SK-N-SH (cell line): ENCODE measurements around the gene PXT1. TPM values are rescaled to one million over a fixed set of nuclear protein-coding genes. Genes with fewer than 3 reads are reported as not detected.

Experiments used
- CTCF ChIA-PET: fragments of 300-600, 350-600 bp; formaldehyde crosslinking; extraction: SDS; loops from one replicate; lab custom pipeline; 2021; lab: Yijun Ruan, JAX
- POLR2A ChIA-PET: fragments of 350-600 bp; sonication (Branson Sonifier 250); formaldehyde crosslinking; extraction: SDS; loops from one replicate; lab custom pipeline; 2020; ENCODE audit warnings: antibody characterized with exemption, inconsistent platforms; lab: Yijun Ruan, JAX
- DNase-seq: peaks from one replicate; pipeline ENCODE4 v3.0.0; 2012
- H2AFZ ChIP-seq: fragments of 200-600 bp; sonication (generic); 2 replicates; pipeline ENCODE4 v1.8.1; 2016; ENCODE audit warnings: antibody characterized with exemption, mild to moderate bottlenecking, low read depth
- H3F3A ChIP-seq: fragments of 200-600 bp; sonication (generic); replicated peaks from 2 replicates; pipeline ENCODE3; 2016; ENCODE audit warnings: antibody characterized with exemption, mild to moderate bottlenecking; ENCODE audit not compliant: insufficient read depth
- H3K27ac ChIP-seq, 2 experiments: fragments of 200-500 bp in 1 of 2; fragments of 200-600 bp in 1 of 2; sonication (Bioruptor generic) in 1 of 2; sonication (generic), shearing (Covaris generic) in 1 of 2; 2 replicates each; pipeline versions ENCODE4 v1.5.1 to v1.6.1; 2014 to 2016; ENCODE audit warnings: low read depth in 2 of 2, inconsistent platforms in 1 of 2, low read length in 1 of 2, mild to moderate bottlenecking in 1 of 2, mixed read lengths in 1 of 2
- H3K27me3 ChIP-seq: fragments of 200-600 bp; sonication (generic), shearing (Covaris generic); 2 replicates; pipeline ENCODE4 v1.6.1; 2016; ENCODE audit warnings: mixed run types; ENCODE audit not compliant: insufficient read depth
- H3K36me3 ChIP-seq, 2 experiments: fragments of 200-500 bp in 1 of 2; fragments of 200-600 bp in 1 of 2; sonication (Bioruptor generic) in 1 of 2; sonication (generic) in 1 of 2; replicated peaks in 1 of 2; 2 replicates each; pipeline versions ENCODE3 to v1.5.1; 2014 to 2016; ENCODE audit warnings: low read length in 1 of 2, mild to moderate bottlenecking in 1 of 2; ENCODE audit not compliant: insufficient read depth in 2 of 2, control insufficient read depth in 1 of 2
- H3K4me1 ChIP-seq, 2 experiments: fragments of 200-500 bp in 1 of 2; fragments of 200-600 bp in 1 of 2; sonication (Bioruptor generic) in 1 of 2; sonication (generic), shearing (Covaris generic) in 1 of 2; 2 replicates each; pipeline versions ENCODE4 v1.5.1 to v1.6.1; 2014 to 2016; ENCODE audit warnings: low read depth in 1 of 2, low read length in 1 of 2, mixed run types in 1 of 2; ENCODE audit not compliant: insufficient read depth in 2 of 2, control insufficient read depth in 1 of 2
- H3K4me2 ChIP-seq: fragments of 200-600 bp; sonication (generic), shearing (Covaris generic); 2 replicates; pipeline ENCODE4 v1.6.1; 2017; ENCODE audit warnings: mixed run types
- H3K4me3 ChIP-seq, 2 experiments: fragments of 200-500 bp in 1 of 2; fragments of 200-600 bp in 1 of 2; sonication (Bioruptor generic) in 1 of 2; sonication (generic), shearing (Covaris generic) in 1 of 2; 2 replicates each; pipeline versions ENCODE4 v1.5.1 to v1.8.1; 2014 to 2016; ENCODE audit warnings: low read depth in 2 of 2, inconsistent platforms in 1 of 2, low read length in 1 of 2, mild to moderate bottlenecking in 1 of 2, mixed read lengths in 1 of 2, moderate library complexity in 1 of 2
- H3K79me2 ChIP-seq: fragments of 200-600 bp; sonication (generic); 2 replicates; pipeline ENCODE4 v1.8.1; 2017; ENCODE audit warnings: mild to moderate bottlenecking; ENCODE audit not compliant: insufficient read depth
- H3K9ac ChIP-seq: fragments of 200-600 bp; sonication (generic); 2 replicates; pipeline ENCODE4 v1.6.1; 2017; ENCODE audit warnings: mixed run types
- H3K9me2 ChIP-seq: fragments of 200-600 bp; sonication (generic); 2 replicates; pipeline ENCODE4 v1.6.1; 2017; ENCODE audit warnings: mixed run types
- H3K9me3 ChIP-seq: fragments of 200-600 bp; sonication (generic); 2 replicates; pipeline ENCODE4 v1.6.1; 2017; ENCODE audit warnings: mixed run types, mild to moderate bottlenecking, moderate library complexity
- H4K20me1 ChIP-seq: fragments of 200-600 bp; sonication (generic); 2 replicates; pipeline ENCODE4 v1.6.1; 2017; ENCODE audit warnings: mild to moderate bottlenecking, mixed run types; ENCODE audit not compliant: insufficient read depth
- EP300 ChIP-seq, 2 experiments: IDR thresholded peaks; 2 replicates each; pipeline versions ENCODE4 v1.4.0 to v1.6.1; 2012; ENCODE audit warnings: borderline replicate concordance in 1 of 2, low read depth in 1 of 2, low read length in 1 of 2
- FOXJ3 ChIP-seq: sonication (generic); formaldehyde crosslinking; IDR thresholded peaks from 2 replicates; pipeline ENCODE4 v1.5.1; 2020; ENCODE audit warnings: mild to moderate bottlenecking, missing genetic modification reagents
- FOXM1 ChIP-seq: IDR thresholded peaks from 2 replicates; pipeline ENCODE4 v1.4.0; 2012; ENCODE audit warnings: low read depth, mild to moderate bottlenecking
- GABPA ChIP-seq: IDR thresholded peaks from 2 replicates; pipeline ENCODE4 v1.4.0; 2012; ENCODE audit warnings: low read depth, mild to moderate bottlenecking
- JUND ChIP-seq: IDR thresholded peaks from 2 replicates; pipeline ENCODE4 v1.4.0; 2012
- MEF2A ChIP-seq: IDR thresholded peaks from 2 replicates; pipeline ENCODE4 v1.4.0; 2012; ENCODE audit warnings: low read depth, borderline replicate concordance
- NRF1 ChIP-seq: IDR thresholded peaks from 2 replicates; pipeline ENCODE4 v1.6.1; 2012; ENCODE audit warnings: low read depth, mild to moderate bottlenecking, low read length
- POLR2AphosphoS5 ChIP-seq: IDR thresholded peaks from 2 replicates; pipeline ENCODE4 v1.6.1; 2012; ENCODE audit warnings: low read depth, low read length
- RAD21 ChIP-seq: IDR thresholded peaks from 2 replicates; pipeline ENCODE4 v1.6.1; 2012; ENCODE audit warnings: mild to moderate bottlenecking, low read length
- RCOR1 ChIP-seq: fragments of 150-350 bp; IDR thresholded peaks from 2 replicates; pipeline ENCODE4 v1.6.1; 2017; ENCODE audit warnings: antibody characterized with exemption, low read length
- SMC3 ChIP-seq: IDR thresholded peaks from 2 replicates; pipeline ENCODE4 v1.6.1; 2012; ENCODE audit warnings: low read depth, low read length, improper control_type of control experiment
- TAF1 ChIP-seq: IDR thresholded peaks from 2 replicates; pipeline ENCODE4 v1.6.1; 2012; ENCODE audit warnings: low read depth, mild to moderate bottlenecking, low read length, moderate library complexity, borderline replicate concordance
- ZBTB33 ChIP-seq: IDR thresholded peaks from 2 replicates; pipeline ENCODE4 v1.4.0; 2012; ENCODE audit warnings: low read depth, borderline replicate concordance
- WGBS: methylation state at CpG from one replicate; pipeline ENCODE4 v1.1.6; 2017; ENCODE audit warnings: low lambda C conversion rate; 5-methylcytosine and 5-hydroxymethylcytosine counted together
- polyA plus RNA-seq, 3 experiments: library from polyadenylated mRNA; depleted of rRNA; stranded (reverse); fragments of >200 nt; gene quantifications; 2 replicates each; pipeline ENCODE4 v1.2.3, GENCODE V29; 2012
- TF ChIP-seq, protein P1 (sequence below): IDR thresholded peaks from 2 replicates; pipeline ENCODE4 v1.6.1; 2012; ENCODE audit warnings: mild to moderate bottlenecking, low read depth, low read length, moderate library complexity
- TF ChIP-seq, protein P2 (sequence below): IDR thresholded peaks from 2 replicates; pipeline ENCODE4 v1.4.0; 2012; ENCODE audit warnings: low read depth, borderline replicate concordance
- TF ChIP-seq, protein P3 (sequence below): IDR thresholded peaks from 2 replicates; pipeline ENCODE4 v1.4.0; 2012; ENCODE audit warnings: low read depth

The PXT1 gene
- polyA plus RNA-seq, 1 of the 3 experiments (the other 2 are of a cell fraction): not detected

GRCh38 chr6:36378243-36378920 is 64.3 kb downstream of the PXT1 start:
- Histone ChIP-seq H3K27me3 (no peaks in the 10 kb centered on the region), H3K27ac (no peak overlapping the region), H3K79me2 (no peaks in the 10 kb centered on the region)
- no peak for TF ChIP-seq RAD21
- no peak for TF ChIP-seq FOXJ3 (CRISPR knock-in tag)
- TF ChIP-seq, protein P1, sequence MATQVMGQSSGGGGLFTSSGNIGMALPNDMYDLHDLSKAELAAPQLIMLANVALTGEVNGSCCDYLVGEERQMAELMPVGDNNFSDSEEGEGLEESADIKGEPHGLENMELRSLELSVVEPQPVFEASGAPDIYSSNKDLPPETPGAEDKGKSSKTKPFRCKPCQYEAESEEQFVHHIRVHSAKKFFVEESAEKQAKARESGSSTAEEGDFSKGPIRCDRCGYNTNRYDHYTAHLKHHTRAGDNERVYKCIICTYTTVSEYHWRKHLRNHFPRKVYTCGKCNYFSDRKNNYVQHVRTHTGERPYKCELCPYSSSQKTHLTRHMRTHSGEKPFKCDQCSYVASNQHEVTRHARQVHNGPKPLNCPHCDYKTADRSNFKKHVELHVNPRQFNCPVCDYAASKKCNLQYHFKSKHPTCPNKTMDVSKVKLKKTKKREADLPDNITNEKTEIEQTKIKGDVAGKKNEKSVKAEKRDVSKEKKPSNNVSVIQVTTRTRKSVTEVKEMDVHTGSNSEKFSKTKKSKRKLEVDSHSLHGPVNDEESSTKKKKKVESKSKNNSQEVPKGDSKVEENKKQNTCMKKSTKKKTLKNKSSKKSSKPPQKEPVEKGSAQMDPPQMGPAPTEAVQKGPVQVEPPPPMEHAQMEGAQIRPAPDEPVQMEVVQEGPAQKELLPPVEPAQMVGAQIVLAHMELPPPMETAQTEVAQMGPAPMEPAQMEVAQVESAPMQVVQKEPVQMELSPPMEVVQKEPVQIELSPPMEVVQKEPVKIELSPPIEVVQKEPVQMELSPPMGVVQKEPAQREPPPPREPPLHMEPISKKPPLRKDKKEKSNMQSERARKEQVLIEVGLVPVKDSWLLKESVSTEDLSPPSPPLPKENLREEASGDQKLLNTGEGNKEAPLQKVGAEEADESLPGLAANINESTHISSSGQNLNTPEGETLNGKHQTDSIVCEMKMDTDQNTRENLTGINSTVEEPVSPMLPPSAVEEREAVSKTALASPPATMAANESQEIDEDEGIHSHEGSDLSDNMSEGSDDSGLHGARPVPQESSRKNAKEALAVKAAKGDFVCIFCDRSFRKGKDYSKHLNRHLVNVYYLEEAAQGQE: no peak
- no peak for TF ChIP-seq SMC3
- TF ChIP-seq, protein P2, sequence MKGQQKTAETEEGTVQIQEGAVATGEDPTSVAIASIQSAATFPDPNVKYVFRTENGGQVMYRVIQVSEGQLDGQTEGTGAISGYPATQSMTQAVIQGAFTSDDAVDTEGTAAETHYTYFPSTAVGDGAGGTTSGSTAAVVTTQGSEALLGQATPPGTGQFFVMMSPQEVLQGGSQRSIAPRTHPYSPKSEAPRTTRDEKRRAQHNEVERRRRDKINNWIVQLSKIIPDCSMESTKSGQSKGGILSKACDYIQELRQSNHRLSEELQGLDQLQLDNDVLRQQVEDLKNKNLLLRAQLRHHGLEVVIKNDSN: no peak
- no peak for TF ChIP-seq RCOR1
- TF ChIP-seq MEF2A: no peak
- no peak for TF ChIP-seq POLR2AphosphoS5
- TF ChIP-seq EP300 (IDR thresholded peaks at IDR 0.05; ENCODE audit: borderline replicate concordance in 1 of 2, low read depth in 1 of 2, low read length in 1 of 2): no peak
- no peak for TF ChIP-seq FOXM1
- no peak for TF ChIP-seq ZBTB33
- no peak for TF ChIP-seq TAF1
- no peak for TF ChIP-seq JUND
- TF ChIP-seq NRF1: no peak
- TF ChIP-seq, protein P3, sequence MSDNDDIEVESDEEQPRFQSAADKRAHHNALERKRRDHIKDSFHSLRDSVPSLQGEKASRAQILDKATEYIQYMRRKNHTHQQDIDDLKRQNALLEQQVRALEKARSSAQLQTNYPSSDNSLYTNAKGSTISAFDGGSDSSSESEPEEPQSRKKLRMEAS: no peak
- no peak for TF ChIP-seq GABPA
- TF ChIP-seq, all 33 proteins: peak for 0
- no peak for DNase-seq
- Histone ChIP-seq H3K4me1 (peaks cover 0 to 9% of the 10 kb centered on the region in 2 experiments; a peak in 1 of 4 replicates), H3F3A (no peaks in the 10 kb centered on the region), H3K36me3 (no peaks in the 10 kb centered on the region), H4K20me1 (no peaks in the 10 kb centered on the region), H3K9me2 (no peaks in the 10 kb centered on the region), H3K9ac (no peak overlapping the region), H2AFZ (no peak overlapping the region), H3K4me3 (no peak overlapping the region), H3K9me3 (no peaks in the 10 kb centered on the region), H3K4me2 (no peak overlapping the region)
- WGBS: 79% methylated on average over 4 of the region's 4 CpGs
- ChIA-PET CTCF (no interaction called here), POLR2A (no interaction called here)
